ENCODE data around the gene MRPL19. TPM values are rescaled to one million over a fixed set of nuclear protein-coding genes. Genes with fewer than 3 reads are reported as not detected.

MRPL19 gene
- total RNA-seq, 1 donor from 2014 or later: 47.6 TPM

DNA sequence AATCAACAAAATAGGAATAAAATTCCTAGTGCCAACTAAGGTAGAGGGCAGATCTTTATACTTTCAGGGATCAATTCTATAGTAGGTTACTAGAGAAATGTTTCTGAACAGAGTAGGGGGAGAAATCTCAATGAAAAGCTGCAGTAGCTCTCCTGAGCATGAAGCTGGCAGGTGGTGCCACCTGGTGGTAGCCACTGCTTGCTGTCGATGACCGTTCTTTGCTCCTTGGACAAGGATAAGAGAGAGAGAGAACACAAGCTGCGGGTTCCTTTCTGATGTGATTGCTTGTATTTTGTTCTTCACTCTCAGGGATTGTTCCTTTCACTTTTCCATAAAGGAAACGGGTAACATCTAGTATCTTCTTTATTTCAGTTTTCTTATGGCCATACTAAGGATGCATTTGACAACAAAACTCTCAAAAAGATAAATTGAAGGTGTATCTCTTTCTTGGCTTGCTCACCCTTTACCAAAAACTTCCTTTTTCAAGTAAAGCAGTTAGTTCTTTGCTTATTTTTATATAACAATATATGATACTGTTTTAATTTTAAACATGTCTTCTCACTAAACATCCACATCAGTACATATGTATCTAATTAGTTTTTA lies 18.6 kb upstream of the MRPL19 start:
- DNase-seq (ENCODE audit: low spot score in 2 of 2, unreplicated experiment in 2 of 2): peak; percentile 64 to 87
- peaks cover 6% of the 10 kb centered on the region for H3K27me3 Mint-ChIP-seq (ENCODE audit: low read depth)
- H3K36me3 Mint-ChIP-seq: no peaks in the 10 kb centered on the region
- TF ChIP-seq, protein P1, sequence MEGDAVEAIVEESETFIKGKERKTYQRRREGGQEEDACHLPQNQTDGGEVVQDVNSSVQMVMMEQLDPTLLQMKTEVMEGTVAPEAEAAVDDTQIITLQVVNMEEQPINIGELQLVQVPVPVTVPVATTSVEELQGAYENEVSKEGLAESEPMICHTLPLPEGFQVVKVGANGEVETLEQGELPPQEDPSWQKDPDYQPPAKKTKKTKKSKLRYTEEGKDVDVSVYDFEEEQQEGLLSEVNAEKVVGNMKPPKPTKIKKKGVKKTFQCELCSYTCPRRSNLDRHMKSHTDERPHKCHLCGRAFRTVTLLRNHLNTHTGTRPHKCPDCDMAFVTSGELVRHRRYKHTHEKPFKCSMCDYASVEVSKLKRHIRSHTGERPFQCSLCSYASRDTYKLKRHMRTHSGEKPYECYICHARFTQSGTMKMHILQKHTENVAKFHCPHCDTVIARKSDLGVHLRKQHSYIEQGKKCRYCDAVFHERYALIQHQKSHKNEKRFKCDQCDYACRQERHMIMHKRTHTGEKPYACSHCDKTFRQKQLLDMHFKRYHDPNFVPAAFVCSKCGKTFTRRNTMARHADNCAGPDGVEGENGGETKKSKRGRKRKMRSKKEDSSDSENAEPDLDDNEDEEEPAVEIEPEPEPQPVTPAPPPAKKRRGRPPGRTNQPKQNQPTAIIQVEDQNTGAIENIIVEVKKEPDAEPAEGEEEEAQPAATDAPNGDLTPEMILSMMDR (IDR thresholded peaks at IDR 0.05; ENCODE audit: unreplicated experiment): peak; percentile 87
- peaks cover 12% of the 10 kb centered on the region for H3K4me1 Mint-ChIP-seq
- no peak overlapping the region for H3K27ac Mint-ChIP-seq
- H3K4me3 Mint-ChIP-seq: no peak overlapping the region
- H3K9me3 Mint-ChIP-seq: no peaks in the 10 kb centered on the region

GRCh38 chr2:75632091-75632701 lies 14.4 kb upstream of the MRPL19 start:
- no peak overlapping the region for H3K4me3 Mint-ChIP-seq
- H3K27ac Mint-ChIP-seq: peak overlapping the region; percentile 89
- TF ChIP-seq, protein P1 (IDR thresholded peaks at IDR 0.05; ENCODE audit: unreplicated experiment): no peak
- peaks cover 2% of the 10 kb centered on the region for H3K27me3 Mint-ChIP-seq (ENCODE audit: low read depth)
- no peaks in the 10 kb centered on the region for H3K36me3 Mint-ChIP-seq
- H3K4me1 Mint-ChIP-seq: peaks cover 14% of the 10 kb centered on the region
- H3K9me3 Mint-ChIP-seq: no peaks in the 10 kb centered on the region
- DNase-seq (ENCODE audit: low spot score in 2 of 2, unreplicated experiment in 2 of 2): no peak

DNA sequence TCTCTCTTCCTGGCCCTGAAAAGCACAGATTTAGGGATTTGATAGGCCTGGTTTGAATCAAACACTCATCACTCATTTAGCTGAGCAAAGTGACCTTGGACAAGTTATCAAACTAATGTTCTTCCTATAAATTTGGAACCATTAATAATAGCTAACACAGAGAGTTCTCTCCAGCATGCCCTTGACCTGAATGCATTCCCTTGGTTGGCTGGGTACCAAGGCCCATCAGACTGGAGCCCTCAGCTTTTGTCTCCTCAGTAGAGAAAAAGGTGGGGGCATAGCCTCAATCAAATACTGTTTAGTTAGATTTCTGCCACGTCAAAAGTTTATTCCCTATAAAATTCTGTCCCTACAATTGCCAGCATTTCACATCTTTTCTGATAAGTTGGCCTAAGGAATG lies 13.8 kb upstream of the MRPL19 start:
- Mint-ChIP-seq H3K27ac (peak overlapping the region; percentile 89), H3K9me3 (no peaks in the 10 kb centered on the region), H3K27me3 (ENCODE audit: low read depth) (peaks cover 7% of the 10 kb centered on the region), H3K4me1 (peaks cover 18% of the 10 kb centered on the region), H3K36me3 (no peaks in the 10 kb centered on the region), H3K4me3 (no peak overlapping the region)
- TF ChIP-seq, protein P1 (IDR thresholded peaks at IDR 0.05; ENCODE audit: unreplicated experiment): no peak
- no peak for DNase-seq (ENCODE audit: low spot score in 2 of 2, unreplicated experiment in 2 of 2)

- no peak overlapping the region for H3K4me3 Mint-ChIP-seq
- H3K9me3 Mint-ChIP-seq: no peaks in the 10 kb centered on the region
- H3K27me3 Mint-ChIP-seq (ENCODE audit: low read depth): peaks cover 11% of the 10 kb centered on the region
- no peak overlapping the region for H3K27ac Mint-ChIP-seq
- DNase-seq (ENCODE audit: low spot score in 2 of 2, unreplicated experiment in 2 of 2): no peak
- H3K4me1 Mint-ChIP-seq: peaks cover 19% of the 10 kb centered on the region
- TF ChIP-seq, protein P1 (IDR thresholded peaks at IDR 0.05; ENCODE audit: unreplicated experiment): no peak
- H3K36me3 Mint-ChIP-seq: no peaks in the 10 kb centered on the region
Measured at GRCh38 chr2:75633620-75634019, 13.0 kb upstream of the MRPL19 start.

DNA sequence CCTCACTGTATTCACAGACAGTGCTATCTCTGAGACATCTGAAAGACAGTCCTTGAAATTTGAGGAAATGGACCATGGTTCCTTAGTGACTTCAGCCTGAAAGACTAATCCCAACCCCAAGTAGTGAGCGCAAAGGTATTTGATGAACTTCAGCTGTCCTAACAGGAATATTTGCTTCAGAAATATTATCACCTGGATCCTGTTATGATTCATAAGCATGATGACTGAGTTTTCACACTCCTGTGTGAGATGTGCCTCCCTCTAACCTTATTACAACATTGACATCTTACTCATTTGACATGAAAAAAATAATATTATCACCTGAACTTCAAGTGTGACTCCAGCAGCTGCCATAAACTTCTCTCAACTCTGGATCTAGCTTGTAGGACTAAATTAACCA lies 11.6 kb upstream of the MRPL19 start:
- Mint-ChIP-seq H3K9me3 (no peaks in the 10 kb centered on the region), H3K36me3 (no peaks in the 10 kb centered on the region), H3K27me3 (ENCODE audit: low read depth) (peaks cover 13% of the 10 kb centered on the region), H3K27ac (no peak overlapping the region), H3K4me1 (peaks cover 19% of the 10 kb centered on the region), H3K4me3 (no peak overlapping the region)
- DNase-seq (ENCODE audit: low spot score in 2 of 2, unreplicated experiment in 2 of 2): no peak
- TF ChIP-seq, protein P1 (IDR thresholded peaks at IDR 0.05; ENCODE audit: unreplicated experiment): no peak
